H1 (cell line): ENCODE results near the gene NECTIN2.

Experiments
- CBX5 ChIP-seq: fragments of 300-800, 300-1000 bp; sonication (generic); IDR thresholded peaks from 2 replicates; pipeline ENCODE4 v1.7.1; 2016; ENCODE audit warnings: antibody characterized with exemption, low read length, low read depth
- CHD2 ChIP-seq: IDR thresholded peaks from 2 replicates; pipeline ENCODE4 v1.6.1; 2012; ENCODE audit warnings: low read length, improper control_type of control experiment
- CTCF ChIP-seq, 3 experiments: IDR thresholded peaks; 1 replicate in 2 of 3; 2 replicates in 1 of 3; pipeline versions ENCODE4 v1.5.1 to v1.6.1; 2011; ENCODE audit warnings: low read length in 3 of 3, mild to moderate bottlenecking in 3 of 3, inconsistent platforms in 2 of 3, low read depth in 1 of 3, moderate library complexity in 1 of 3; ENCODE audit not compliant: insufficient read depth in 1 of 3; ENCODE audit errors: control extremely low read depth in 1 of 3
- EGR1 ChIP-seq: IDR thresholded peaks from 2 replicates; pipeline ENCODE4 v1.6.1; 2011; ENCODE audit warnings: low read depth, low read length, borderline replicate concordance
- EP300 ChIP-seq, 2 experiments: IDR thresholded peaks; 1 replicate in 1 of 2; 2 replicates in 1 of 2; pipeline ENCODE4 v1.6.1; 2011 to 2012; ENCODE audit warnings: low read depth in 2 of 2, low read length in 2 of 2, mild to moderate bottlenecking in 2 of 2, borderline replicate concordance in 1 of 2, inconsistent platforms in 1 of 2, moderate library complexity in 1 of 2
- EZH2 ChIP-seq: fragments of 200-600 bp; sonication (generic); IDR thresholded peaks from 2 replicates; pipeline ENCODE4 v1.7.1; 2012; ENCODE audit warnings: low read depth, mild to moderate bottlenecking, moderate library complexity, low read length, inconsistent platforms; ENCODE audit not compliant: severe bottlenecking
- MAX ChIP-seq: IDR thresholded peaks from 2 replicates; pipeline ENCODE4 v1.6.1; 2012; ENCODE audit warnings: inconsistent platforms
- NRF1 ChIP-seq: IDR thresholded peaks from 2 replicates; pipeline ENCODE4 v1.6.1; 2011; ENCODE audit warnings: mild to moderate bottlenecking, low read depth, low read length, improper control_type of control experiment
- POLR2A ChIP-seq, 2 experiments: IDR thresholded peaks; 1 replicate in 1 of 2; 2 replicates in 1 of 2; pipeline ENCODE4 v1.6.1; 2011; ENCODE audit warnings: low read depth in 2 of 2, low read length in 2 of 2, mild to moderate bottlenecking in 2 of 2; ENCODE audit errors: control extremely low read depth in 1 of 2
- POLR2AphosphoS5 ChIP-seq: IDR thresholded peaks from 2 replicates; pipeline ENCODE4 v1.6.1; 2011; ENCODE audit warnings: low read depth, low read length
- SUZ12 ChIP-seq: fragments of 200-600 bp; sonication (generic); IDR thresholded peaks from 2 replicates; pipeline ENCODE4 v1.6.1; 2012; ENCODE audit warnings: mild to moderate bottlenecking, inconsistent platforms, low read length, moderate library complexity, mixed read lengths
- TAF1 ChIP-seq: IDR thresholded peaks from 2 replicates; pipeline ENCODE4 v1.6.1; 2011; ENCODE audit warnings: mild to moderate bottlenecking, low read depth, low read length
- ZNF274 ChIP-seq: IDR thresholded peaks from 2 replicates; pipeline ENCODE4 v1.7.0; 2012; ENCODE audit warnings: low read length, borderline replicate concordance; ENCODE audit errors: extremely low read depth

DNA sequence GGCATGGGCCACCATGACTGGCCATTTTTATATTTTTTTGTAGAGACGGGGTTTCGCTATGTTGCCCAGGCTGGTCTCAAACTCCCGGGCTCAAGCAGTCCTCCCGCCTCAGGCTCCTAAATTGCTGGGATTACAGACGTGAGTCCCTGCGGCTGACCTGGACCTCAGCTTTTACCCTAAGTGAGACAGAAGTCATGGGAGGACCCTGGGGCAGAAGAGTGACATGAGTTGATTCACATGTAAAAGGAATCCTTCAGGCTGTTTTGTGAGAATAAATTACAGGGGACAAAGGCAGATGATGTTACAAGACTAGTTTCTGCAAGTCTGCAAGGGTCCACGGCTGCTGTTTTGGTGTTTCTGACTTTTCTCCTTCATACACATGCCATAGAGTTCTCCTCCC is 39.8 kb upstream of the NECTIN2 start:
- no peak for TF ChIP-seq ZNF274
- TF ChIP-seq SUZ12: no peak
- no peak for TF ChIP-seq EGR1
- TF ChIP-seq CBX5: no peak
- TF ChIP-seq POLR2A (IDR thresholded peaks at IDR 0.05; ENCODE audit: control extremely low read depth in 1 of 2, low read depth in 2 of 2, low read length in 2 of 2): no peak
- no peak for TF ChIP-seq TAF1
- TF ChIP-seq CTCF (IDR thresholded peaks at IDR 0.05; ENCODE audit: control extremely low read depth in 1 of 3, insufficient read depth in 1 of 3, low read depth in 1 of 3, low read length in 3 of 3): no peak
- no peak for TF ChIP-seq NRF1
- no peak for TF ChIP-seq MAX
- no peak for TF ChIP-seq CHD2
- TF ChIP-seq EP300 (IDR thresholded peaks at IDR 0.05; ENCODE audit: borderline replicate concordance in 1 of 2, low read depth in 2 of 2, low read length in 2 of 2): no peak
- no peak for TF ChIP-seq EZH2
- no peak for TF ChIP-seq POLR2AphosphoS5
